ENCODE measurements around the gene IKZF4.
A peak's percentile ranks its signal among the peaks of the same experiment; 100 is the strongest.
"Not testable (repeated sequence)": the region's sequence is repeated elsewhere in the genome, so short reads cannot be mapped to it uniquely, and the experiment has no call there.

IKZF4 gene

DNA sequence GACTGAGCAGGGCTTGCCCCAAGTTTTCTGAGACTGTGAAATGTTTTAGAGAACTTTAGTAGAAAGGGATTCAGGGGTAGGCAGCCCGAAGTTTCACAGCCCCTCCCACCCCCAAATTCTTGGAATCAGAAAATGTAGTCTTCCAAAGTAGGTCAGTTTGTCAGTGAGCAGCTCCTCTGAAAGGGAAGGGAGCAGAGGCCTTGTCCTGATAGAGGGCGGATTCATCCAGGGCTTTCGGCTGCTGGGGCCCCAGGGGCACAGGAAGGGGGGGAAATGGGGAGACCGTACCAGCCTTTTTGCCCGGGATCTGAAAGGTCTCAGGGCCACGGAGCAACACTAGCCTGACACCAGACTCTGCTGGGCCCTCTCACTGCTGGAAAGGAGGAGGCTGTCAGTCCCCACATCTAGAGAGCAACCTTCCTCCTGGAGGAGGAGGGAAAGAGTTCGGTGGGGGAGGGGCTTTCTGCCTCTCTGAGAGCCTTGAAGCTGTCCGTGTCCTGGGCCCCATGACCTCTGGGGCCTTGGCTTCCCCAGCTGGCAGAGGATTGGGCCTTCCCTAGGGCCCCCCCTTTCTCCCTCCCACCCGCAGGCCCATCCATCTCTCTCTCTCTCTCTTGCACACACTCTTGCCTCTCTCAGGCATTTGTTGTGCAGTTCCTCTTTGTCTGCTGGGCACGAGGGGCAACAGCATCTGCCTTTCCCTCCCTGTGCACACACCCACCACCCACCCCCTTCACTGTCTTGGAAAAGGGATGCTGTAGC is at the start of gene IKZF4:
Gene IKZF4, plus strand, starts transcription at position 621 of the 762 bp plus-strand sequence. CDS start 451 bp downstream, outside the sequence.
- DNase-seq, result no peak

DNA sequence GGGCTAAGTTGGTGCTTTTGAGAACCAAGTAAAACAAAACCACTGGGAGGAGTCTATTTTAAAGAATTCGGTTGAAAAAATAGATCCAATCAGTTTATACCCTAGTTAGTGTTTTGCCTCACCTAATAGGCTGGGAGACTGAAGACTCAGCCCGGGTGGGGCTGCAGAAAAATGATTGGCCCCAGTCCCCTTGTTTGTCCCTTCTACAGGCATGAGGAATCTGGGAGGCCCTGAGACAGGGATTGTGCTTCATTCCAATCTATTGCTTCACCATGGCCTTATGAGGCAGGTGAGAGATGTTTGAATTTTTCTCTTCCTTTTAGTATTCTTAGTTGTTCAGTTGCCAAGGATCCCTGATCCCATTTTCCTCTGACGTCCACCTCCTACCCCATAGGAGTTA is 48.8 kb upstream of the IKZF4 start:
- no peak for DNase-seq

DNA sequence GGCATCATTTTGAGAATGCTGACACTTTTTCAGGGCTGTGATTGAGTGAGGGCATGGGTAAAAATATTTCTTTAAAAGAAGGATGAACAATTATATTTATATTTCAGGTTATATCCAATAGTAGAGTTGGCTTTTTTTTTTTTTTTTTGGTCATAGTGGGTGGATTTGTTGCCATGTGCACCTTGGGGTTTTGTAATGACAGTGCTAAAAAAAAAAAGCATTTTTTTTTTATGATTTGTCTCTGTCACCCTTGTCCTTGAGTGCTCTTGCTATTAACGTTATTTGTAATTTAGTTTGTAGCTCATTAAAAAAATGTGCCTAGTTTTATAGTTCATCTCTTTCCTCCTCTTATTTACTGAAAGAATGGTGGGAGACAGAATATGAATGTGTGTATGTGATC is 48.4 kb upstream of the IKZF4 start:
- no peak for DNase-seq

DNA sequence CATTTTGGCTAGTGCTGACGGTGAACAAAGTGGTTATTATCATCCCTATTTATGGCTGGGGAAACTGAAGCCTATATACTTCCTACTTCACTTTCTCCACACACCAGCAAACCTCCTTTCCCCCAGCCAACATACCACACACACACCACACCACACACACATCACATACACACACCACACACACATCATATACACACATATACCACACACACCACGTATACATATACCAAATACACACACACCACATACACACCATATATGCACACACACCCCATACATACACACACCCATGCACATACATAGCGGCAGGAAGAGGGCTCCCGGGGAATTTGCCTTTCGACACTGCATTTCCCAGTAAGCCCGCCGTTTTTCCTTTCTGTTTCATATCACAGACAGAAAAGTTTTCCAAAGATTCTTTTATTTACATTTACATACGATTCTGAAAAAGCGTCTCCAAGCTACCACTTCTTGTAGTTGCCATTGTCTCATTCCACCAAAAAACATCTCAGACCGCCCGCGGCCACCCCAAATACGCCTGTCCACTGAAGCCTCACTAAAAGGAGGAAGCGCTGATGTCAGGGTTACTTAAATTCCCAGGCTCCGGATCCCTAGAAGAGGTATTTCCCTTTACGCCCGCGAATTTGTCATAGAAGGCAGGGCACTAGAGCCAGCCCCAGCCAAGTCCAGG is 47.8 kb upstream of the IKZF4 start:
- no peak for DNase-seq

DNA sequence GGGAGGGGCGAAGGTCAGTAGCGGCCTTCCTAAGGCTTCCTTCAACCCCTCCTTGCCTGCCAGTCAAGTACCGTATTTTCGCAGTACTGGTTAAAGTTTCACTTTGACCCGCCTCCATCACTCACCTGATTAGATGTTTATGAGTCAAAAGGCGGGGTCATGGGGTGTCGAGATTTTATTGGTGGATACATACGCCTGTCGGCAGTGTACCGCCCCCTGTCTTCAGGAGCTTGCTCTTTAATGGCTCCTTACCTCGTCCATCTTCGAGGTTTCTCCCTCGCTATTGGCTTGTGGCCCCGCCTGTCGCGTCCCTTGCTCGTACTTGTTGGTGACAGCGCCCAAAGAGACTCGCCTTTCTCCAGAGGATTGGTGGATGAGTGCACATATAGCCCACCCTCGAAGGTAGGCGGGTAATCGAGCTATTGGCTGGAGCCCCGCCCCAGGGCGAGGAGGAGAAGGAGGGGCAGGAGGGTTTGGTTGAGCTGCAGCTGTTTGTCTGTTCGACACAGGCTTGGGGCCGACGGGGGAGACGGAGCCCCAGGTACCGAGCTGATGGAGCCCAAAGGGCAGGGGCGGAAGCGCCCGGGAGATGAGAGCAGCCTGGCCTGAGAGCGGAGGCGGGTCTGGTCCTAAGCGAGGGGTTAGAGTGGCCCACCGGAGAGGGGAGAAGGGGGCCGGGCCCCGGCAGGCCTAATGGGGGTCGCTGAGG is 47.1 kb upstream of the IKZF4 start, which contains the start of gene RAB5B:
Gene RAB5B, plus strand, starts transcription at position 480 of the 709 bp plus-strand sequence. CDS start 12,883 bp downstream, outside the sequence.
- DNase-seq, result peak; percentile 100

DNA sequence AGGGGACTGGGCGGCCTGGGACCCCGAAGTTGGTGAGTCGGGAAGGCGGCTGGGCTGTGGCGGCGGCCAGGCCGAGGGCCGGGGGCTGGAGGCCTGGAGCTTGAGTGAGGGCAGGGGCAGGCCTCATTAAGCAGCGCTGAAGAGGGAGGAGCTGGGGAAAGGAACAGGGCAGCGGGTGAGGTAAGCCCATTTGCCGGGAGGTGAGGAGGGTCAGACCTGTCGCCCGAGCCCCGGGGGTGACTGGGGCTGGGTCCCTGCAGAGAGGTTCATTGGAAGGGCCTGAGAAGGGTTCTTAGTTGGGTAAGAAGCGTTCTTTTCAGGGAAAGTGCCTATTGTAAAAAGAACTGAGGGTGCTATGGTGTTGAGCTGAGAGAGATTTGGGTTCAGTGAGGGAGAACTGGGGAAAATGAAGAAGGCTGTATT is 46.5 kb upstream of the IKZF4 start:
- no peak for DNase-seq

DNA sequence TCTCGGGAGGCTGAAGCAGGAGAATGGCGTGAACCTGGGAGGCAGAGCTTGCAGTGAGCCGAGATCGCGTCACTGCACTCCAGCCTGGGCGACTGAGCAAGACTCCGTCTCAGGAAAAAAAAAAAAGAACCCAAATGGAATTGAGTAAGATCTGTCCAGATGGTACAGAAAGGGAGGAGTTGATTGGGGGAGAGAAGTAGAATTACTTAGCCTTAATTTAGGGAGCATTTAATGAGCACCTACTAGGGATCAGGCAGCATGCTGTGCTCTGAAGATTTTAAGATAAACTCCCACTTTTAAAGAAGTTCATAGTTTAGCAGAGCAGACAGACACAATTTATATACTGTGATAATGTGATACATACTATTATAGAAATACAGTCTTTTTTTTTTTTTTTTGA is 42.5 kb upstream of the IKZF4 start:
- no peak for DNase-seq

DNA sequence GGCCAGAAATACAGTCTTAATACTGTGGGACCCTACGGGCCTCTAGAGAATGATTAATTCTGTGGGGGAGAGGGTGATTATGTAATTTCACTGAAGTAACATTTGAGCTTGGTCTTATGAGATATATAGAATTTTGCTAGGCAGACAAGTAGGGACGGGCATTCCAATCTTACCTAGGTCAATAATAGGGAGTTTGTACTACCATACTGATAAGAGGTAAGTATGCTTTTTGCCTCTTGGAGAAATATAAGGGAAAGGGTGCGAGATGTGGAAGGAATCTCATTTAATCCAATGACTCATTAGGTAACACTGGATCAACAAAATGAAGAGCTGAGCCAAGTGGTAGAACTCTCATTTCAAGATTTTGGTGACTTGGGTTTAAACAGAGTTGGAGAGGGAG is 41.8 kb upstream of the IKZF4 start:
- DNase-seq, result no peak

DNA sequence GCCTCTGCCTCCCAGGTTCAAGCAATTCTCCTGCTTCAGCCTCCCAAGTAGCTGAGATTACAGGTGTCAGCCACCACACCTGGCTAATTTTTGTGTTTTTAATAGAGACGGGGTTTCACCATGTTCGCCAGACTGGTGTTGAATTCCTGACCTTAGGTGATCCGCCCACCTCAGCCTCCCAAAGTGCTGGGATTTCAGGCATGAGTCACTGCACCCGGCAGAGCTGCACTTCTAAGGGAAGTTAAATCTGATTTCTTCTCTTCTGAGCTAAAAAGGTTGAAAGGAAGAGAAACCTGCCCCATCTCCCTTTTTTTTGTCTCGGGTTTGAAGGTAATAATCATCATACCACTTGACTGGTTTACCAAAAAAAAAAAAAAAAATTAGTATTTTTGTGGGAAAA is 39.0 kb upstream of the IKZF4 start:
- not testable (repeated sequence) for DNase-seq

DNA sequence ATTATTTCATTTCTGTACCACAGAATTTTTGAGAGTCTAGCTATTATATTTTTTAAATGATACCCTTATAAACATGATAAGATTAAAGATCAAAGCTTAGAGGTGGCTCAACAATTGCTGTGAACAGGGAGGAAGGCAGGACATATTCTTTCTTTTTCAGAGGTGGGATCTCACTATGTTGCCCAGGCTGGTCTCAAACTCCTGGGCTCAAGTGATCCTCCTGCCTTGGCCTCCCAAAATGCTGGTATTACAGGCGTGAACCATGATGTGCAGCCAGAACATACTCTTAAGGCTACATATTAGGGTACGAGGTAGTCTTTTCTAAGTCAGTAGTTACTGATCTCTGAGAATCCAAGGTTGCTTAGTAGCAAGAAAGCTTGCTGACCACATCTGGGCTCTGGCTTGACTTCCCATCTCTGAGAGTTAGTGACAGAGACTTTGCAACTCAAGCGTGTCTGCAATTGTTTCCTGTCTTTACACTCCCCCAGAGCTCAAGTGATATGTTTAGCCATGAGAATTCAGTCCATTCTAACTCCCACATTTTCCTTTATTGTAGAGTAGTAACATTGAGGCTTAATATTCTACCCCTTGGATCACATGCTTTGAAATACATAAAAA is 38.4 kb upstream of the IKZF4 start:
- DNase-seq, result no peak

DNA sequence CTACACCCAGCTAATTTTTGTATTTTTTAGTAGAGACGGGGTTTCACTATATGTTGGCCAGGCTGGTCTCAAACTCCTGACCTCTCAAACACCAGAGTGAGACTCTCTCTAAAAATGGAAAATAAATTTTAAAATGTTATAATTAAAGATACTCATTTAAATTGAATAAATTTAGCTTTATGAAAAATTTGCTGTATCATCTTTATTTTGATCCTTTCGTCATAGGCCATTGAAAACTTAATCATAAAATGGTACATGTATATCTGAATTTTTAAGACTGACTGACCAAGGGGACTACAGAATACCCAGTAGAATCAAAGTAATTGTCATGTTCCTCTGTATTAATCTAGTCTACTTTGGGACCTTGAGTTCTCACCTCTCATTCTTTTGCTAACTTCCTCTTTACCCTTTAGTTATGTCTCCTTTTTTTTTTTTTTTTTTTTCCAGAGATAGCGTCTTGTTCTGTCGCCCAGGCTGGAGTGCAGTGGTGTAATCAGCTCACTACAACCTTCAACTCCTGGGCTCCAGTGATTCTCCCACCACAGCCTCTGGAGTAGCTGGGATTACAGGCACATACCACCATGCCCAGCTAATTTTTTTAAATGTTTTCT is 37.5 kb upstream of the IKZF4 start:
- no peak for DNase-seq

DNA sequence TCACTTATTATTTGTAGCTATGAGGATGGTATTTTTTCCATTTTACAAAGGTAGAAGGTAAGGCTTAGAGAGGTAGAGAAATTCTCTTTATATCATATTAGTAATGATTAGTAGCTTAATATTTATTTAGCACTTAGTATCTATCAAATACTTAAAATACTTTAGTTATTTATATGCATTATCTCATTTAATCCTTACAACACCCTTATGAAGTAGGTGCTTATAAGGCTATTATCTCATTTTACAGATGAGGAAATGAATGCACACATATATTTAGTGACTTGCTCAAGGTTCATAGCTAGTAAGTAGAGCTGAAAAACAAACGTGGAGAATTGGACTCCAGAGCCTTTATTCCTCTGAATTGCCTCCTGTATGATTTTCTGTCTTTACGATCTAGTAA is 36.0 kb upstream of the IKZF4 start:
- no peak for DNase-seq

DNA sequence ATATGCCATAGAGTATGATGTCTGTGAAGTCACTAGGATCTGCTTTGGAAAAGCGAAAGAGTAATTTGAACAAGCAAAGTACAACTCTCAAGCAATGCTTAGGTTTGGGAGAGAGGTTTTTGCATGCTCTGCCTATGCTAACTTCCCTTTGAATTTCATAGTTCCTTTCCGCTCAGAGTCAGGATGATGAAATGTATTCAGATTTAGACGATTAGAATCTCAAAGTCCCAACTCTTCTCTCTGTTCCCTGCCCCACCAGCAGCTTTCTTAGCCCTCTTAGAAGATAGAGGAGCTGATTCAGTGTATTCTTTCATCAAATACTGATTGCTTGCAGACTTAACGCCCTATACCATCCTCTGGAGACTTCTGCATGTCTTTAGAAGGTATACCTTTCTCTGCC is 35.5 kb upstream of the IKZF4 start:
- DNase-seq, result no peak

DNA sequence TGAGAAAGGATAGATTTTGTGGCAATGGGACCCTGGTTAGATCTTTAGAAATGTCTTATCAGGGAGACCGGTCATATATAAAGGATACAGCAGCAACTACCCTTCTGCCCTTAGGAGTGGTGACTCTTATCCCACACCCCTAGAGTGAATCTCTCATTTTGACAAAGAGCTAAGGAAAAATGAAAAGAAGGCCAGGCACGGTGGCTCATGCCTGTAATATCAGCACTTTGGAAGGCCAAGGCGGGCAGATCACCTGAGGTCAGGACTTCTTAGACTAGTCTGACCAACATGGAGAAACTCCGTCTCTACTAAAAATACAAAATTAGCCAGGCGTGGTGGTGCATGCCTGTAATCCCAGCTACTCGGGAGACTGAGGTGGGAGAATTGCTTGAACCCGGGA is 34.9 kb upstream of the IKZF4 start:
- not testable (repeated sequence) for DNase-seq

DNA sequence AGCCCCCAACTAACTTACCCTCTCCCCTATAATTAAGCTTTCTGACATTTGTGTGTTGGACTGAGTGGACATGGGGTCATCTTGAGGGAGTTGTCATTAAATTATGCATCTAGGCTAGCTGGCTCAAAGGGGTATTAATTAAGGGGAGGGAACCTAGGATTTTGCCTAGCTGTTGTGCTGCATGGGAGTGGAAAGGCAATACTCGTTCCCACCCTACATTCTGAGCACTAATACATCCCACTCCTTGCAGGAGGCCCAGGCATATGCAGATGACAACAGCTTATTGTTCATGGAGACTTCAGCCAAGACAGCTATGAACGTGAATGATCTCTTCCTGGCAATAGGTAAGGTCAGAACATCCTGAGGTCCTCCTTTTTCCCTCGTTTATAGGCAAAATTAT is 29.7 kb upstream of the IKZF4 start:
- DNase-seq, result no peak

DNA sequence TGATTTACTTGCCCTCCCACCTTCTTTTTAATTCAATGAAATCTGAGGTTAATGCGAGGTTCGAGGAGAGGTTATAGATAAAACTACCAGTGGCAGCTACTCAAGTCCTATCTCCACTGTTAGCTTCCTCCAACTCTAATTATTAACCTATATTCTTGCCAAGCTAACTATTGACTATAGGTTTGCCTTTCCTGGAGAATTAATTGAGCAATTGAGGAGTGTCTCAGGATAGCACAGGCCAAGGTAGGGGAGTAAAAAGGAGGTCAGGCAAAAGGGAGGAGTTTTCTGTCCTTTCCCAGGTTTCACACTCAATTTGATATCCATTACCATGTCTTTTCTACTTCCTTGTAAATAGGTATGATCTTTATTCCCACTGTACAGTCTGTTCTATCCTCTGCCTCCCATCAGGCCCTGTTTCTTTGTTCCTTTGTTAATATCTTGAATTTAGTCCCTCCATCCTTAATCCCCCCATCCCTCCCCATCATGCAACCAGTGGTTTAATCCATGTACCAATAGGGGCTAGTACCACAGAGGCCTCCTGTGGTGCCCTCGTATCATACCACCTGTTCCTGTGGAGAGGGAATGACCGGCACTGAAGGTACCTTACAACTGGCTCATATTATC is 27.5 kb upstream of the IKZF4 start:
- DNase-seq, result no peak

DNA sequence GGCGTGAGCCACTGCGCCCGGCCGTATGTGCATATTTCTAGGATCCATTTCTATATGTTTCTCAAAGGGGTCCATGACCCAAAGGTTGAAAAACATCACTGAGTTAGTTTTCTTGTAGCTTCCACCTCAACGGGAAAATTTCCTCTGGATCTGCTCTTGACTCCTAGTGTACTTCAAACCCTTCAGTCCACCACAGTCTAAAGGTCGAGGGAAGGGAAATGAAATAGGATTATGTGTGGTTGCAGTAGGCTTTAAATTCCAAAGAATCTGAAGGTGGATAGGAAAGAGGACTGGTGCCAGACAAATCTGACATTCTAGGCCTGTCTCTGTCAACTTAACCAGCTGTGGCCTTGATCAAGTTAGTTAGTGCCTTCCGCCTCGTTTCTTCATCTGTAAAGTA is 25.5 kb upstream of the IKZF4 start:
- no peak for DNase-seq

DNA sequence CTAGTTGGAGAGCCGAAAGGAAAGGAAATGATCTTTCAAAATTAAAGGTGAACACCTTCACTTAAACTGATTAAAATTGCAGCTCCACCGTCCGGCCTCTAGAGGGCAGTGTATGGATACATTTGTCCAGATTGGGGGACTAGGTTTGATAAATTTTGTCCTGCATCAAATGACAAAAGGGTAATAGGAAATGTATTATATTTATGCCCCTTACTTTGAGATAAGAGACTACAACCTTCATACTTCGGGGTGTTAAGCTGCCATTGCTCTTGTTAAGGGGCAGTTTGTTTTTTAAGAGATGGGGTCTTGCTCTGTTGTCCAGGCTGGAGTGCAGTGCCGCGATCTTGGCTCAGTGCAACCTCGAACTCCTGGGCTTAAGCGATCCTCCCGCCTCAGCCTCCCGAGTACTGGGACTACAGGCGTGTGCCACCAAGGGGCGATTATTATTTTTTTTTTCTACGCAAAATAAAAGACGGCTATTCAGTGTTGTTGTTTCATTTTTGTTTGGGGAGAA is 24.6 kb upstream of the IKZF4 start:
- DNase-seq, result no peak

DNA sequence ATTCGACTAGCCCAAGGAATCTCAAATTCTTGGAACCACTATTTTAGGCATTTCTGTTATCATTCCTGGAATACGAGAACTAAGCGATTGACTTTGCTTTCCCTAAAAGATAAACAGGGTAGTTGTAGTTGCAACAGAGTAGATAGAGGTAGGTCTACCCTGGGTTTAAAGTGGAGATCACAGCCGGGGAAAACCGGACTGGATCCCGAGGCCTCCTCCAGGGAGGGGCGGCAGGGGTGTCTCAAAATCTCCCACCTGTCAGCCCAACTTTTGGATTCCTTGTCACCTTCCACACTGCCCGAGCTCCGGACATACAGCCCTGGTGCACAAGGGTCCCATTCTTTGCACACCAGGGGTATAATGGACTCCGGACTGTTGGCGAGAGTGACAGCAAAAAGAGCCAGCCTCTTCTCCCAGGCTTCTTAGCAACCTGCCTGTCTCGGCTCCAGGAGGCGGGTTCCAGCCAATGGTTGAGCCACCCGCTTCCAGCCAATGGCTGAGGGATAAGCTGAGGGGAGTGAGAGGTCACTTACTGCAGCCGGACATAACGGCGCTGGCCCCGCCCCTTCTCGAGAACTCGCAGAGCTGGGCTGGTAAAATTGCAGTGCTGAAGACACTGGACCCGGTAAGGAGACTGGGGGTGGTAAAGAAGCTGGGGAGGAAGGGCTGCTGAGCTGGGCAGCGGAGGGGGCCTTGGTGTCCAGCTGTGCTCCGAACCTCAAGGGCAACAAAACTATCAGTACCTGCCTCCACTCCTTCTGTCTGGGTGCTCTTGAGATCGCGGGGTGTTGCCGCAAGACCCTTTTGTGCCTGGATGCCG is 23.9 kb upstream of the IKZF4 start, which contains the start of gene SUOX:
Gene SUOX, plus strand, starts transcription at position 562 of the 820 bp plus-strand sequence. CDS start 4,946 bp downstream, outside the sequence.
- DNase-seq, result no peak

DNA sequence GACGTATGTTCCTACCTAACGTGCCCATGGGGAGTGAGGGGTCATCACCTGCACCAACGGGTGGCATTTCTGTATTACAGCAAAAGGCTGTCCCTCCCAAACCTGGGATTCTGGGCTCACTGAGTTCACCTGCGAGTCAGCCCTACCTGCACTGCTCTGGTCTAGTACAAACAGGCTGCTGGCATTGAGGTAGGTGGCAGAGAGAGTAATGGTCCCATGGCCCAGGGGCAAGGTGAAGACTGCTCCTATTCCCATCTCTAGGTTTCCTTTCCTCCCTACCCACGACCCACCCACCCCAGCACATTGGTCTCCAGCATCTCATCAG is 23.3 kb upstream of the IKZF4 start:
- no peak for DNase-seq

DNA sequence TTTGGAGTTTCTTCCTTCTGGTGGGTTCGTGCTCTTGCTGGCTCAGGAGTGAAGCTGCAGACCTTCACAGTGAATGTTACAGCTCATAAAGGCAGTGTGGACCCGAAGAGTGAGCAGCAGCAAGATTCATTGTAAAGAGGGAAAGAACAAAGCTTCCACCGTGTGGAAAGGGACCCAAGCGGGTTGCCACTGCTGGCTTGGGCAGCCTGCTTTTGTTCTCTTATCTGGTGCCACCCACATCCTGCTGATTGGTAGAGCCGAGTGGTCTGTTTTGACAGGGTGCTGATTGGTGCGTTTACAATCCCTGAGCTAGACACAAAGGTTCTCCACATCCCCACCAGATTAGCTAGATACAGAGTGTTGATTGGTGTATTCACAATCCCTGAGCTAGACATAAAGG is 21.3 kb upstream of the IKZF4 start:
- DNase-seq, result not testable (repeated sequence)

Data from SIG-M5 (cell line).